ENCODE results near the gene TBC1D3B. TPM values are rescaled to one million over a fixed set of nuclear protein-coding genes. Genes with fewer than 3 reads are reported as not detected.

TBC1D3B gene
- total RNA-seq, 1 experiment from 2014 or later = 7.4 TPM

GRCh38 chr17:36127199-36127893 lies 49.1 kb downstream of the TBC1D3B start:
- TF ChIP-seq CTCF (IDR thresholded peaks at IDR 0.05) (no peak), REST (IDR thresholded peaks at IDR 0.05; ENCODE audit: insufficient read depth in 1 of 2, low read depth in 2 of 2, low read length in 1 of 2) (no peak), TCF7L2 (IDR thresholded peaks at IDR 0.05; ENCODE audit: low read depth, low read length) (no peak), POLR2AphosphoS5 (IDR thresholded peaks at IDR 0.05; ENCODE audit: low read depth, low read length) (no peak), SIN3A (IDR thresholded peaks at IDR 0.05; ENCODE audit: borderline replicate concordance, insufficient read depth, low read depth, low read length) (no peak)
- BruUV-seq (replicated peaks) = no TSS peak
- no peaks in the 10 kb centered on the region for H3K4me1 ChIP-seq (ENCODE audit: control insufficient read depth, insufficient read depth, low read length)
- ChIA-PET CTCF (no interaction called here), POLR2A (no interaction called here)
- ATAC-seq (no peak), DNase-seq (ENCODE audit: low read depth, low spot score) (no peak)
- no peak overlapping the region for H3K27ac ChIP-seq (ENCODE audit: low read length)
- peaks cover 4% of the 10 kb centered on the region for H3K27me3 ChIP-seq (ENCODE audit: control insufficient read depth, insufficient read depth, low read length)
- no peaks in the 10 kb centered on the region for H3K9me3 ChIP-seq (ENCODE audit: control insufficient read depth, insufficient read depth, low read depth, low read length)
- intact Hi-C loops (cut with micrococcal nuclease; ENCODE audit: unreplicated experiment) (no loop called here), in situ Hi-C loops (cut with HindIII; ENCODE audit: low pct_unique_long_range_greater_than_20kb, low sequenced_read_pairs) (no loop called here)
- no peak overlapping the region for H3K4me3 ChIP-seq (ENCODE audit: low read depth in 2 of 2, low read length in 2 of 2)
- H3K36me3 ChIP-seq (ENCODE audit: control insufficient read depth, insufficient read depth, low read length) = no peaks in the 10 kb centered on the region

GRCh38 chr17:36124879-36125824 lies 51.3 kb downstream of the TBC1D3B start:
- POLR2A ChIA-PET = no interaction called here
- Histone ChIP-seq H3K4me3 (ENCODE audit: low read depth in 2 of 2, low read length in 2 of 2) (no peak overlapping the region), H3K4me1 (ENCODE audit: control insufficient read depth, insufficient read depth, low read length) (no peaks in the 10 kb centered on the region), H3K27me3 (ENCODE audit: control insufficient read depth, insufficient read depth, low read length) (0 out of 2 replicates have a peak, but pooled peaks cover 2% of the 10 kb centered on the region), H3K9me3 (ENCODE audit: control insufficient read depth, insufficient read depth, low read depth, low read length) (no peaks in the 10 kb centered on the region), H3K36me3 (ENCODE audit: control insufficient read depth, insufficient read depth, low read length) (no peaks in the 10 kb centered on the region), H3K27ac (ENCODE audit: low read length) (no peak overlapping the region)
- intact Hi-C loops (cut with micrococcal nuclease; ENCODE audit: unreplicated experiment) = no loop called here
- CTCF ChIA-PET = no interaction called here
- BruUV-seq (replicated peaks) = no TSS peak
- no peak for ATAC-seq
- no peak for DNase-seq (ENCODE audit: low read depth, low spot score)
- in situ Hi-C loops (cut with HindIII; ENCODE audit: low pct_unique_long_range_greater_than_20kb, low sequenced_read_pairs) = no loop called here
- TF ChIP-seq CTCF (IDR thresholded peaks at IDR 0.05) = no peak
- TF ChIP-seq POLR2AphosphoS5 (IDR thresholded peaks at IDR 0.05; ENCODE audit: low read depth, low read length) = no peak
- TF ChIP-seq SIN3A (IDR thresholded peaks at IDR 0.05; ENCODE audit: borderline replicate concordance, insufficient read depth, low read depth, low read length) = no peak
- TF ChIP-seq TCF7L2 (IDR thresholded peaks at IDR 0.05; ENCODE audit: low read depth, low read length) = no peak
- no peak for TF ChIP-seq REST (IDR thresholded peaks at IDR 0.05; ENCODE audit: insufficient read depth in 1 of 2, low read depth in 2 of 2, low read length in 1 of 2)

Data from Panc1 (cell line).